Activated CD8-positive, alpha-beta T cell treated with anti-CD3 and anti-CD28 coated beads, Interleukin-2, amount 10 ng/mL, durations not matched to agents 7 days and 5 days (primary cell): ENCODE data around the gene SIVA1. TPM values are rescaled to one million over a fixed set of nuclear protein-coding genes. Genes with fewer than 3 reads are reported as not detected.

Experiments used
- ATAC-seq: fragments of 150-1000 bp; cut with Tn5 transposase; one replicate; pipeline ENCODE4 v1.10.0; 2021; ENCODE audit warnings: moderate library complexity
- CTCF ChIA-PET: fragments of 350-600 bp; sonication (Branson Sonifier 250); formaldehyde crosslinking; loops from one replicate; lab custom pipeline; 2021; ENCODE audit warnings: antibody characterized with exemption; lab: Charles Lee
- POLR2A ChIA-PET: fragments of 350-600 bp; sonication (Branson Sonifier 250); formaldehyde crosslinking; loops from one replicate; lab custom pipeline; 2021; ENCODE audit warnings: antibody characterized with exemption; lab: Charles Lee
- DNase-seq: peaks from one replicate; pipeline ENCODE4 v3.0.0-alpha.2; 2020
- H3K27ac Mint-ChIP-seq: one replicate; pipeline ENCODE4 v1.8.0; 2021; ENCODE audit warnings: mild to moderate bottlenecking, mixed read lengths
- H3K27me3 Mint-ChIP-seq: one replicate; pipeline ENCODE4 v1.8.0; 2021; ENCODE audit warnings: low read depth, mixed read lengths
- H3K36me3 Mint-ChIP-seq: one replicate; pipeline ENCODE4 v1.8.0; 2021; ENCODE audit warnings: low read depth, mixed read lengths
- H3K4me1 Mint-ChIP-seq: one replicate; pipeline ENCODE4 v1.8.0; 2021; ENCODE audit warnings: low read depth, mixed read lengths
- H3K4me3 Mint-ChIP-seq: one replicate; pipeline ENCODE4 v1.8.0; 2021; ENCODE audit warnings: mild to moderate bottlenecking, mixed read lengths
- H3K9me3 Mint-ChIP-seq: one replicate; pipeline ENCODE4 v1.8.0; 2022; ENCODE audit warnings: mixed read lengths; ENCODE audit not compliant: insufficient read depth
- total RNA-seq, 2 experiments: library from RNA; stranded (reverse); gene quantifications; one replicate each; pipeline ENCODE4 v1.2.3, GENCODE V29; 2021

The SIVA1 gene
- total RNA-seq, 2 experiments from 2014 or later: 175 to 186 TPM

- no peak overlapping the region for H3K27ac Mint-ChIP-seq
- H3K9me3 Mint-ChIP-seq: no peaks in the 10 kb centered on the region
- H3K4me1 Mint-ChIP-seq: peaks cover 6% of the 10 kb centered on the region
- ChIA-PET POLR2A (interaction anchor here (1.2 kb wide), 1 partner anchor 31 kb away, joined by 3 read pairs; the partner anchor contains the start of gene ZBTB42), CTCF (interaction anchor here (0.9 to 6.6 kb wide), 8 partner anchors 11 to 57 kb away, joined by 3 to 78 read pairs (median 6); partner anchors contain the start of gene ADSS1)
- no peak for ATAC-seq
- DNase-seq: no peak
- H3K36me3 Mint-ChIP-seq: peaks cover 37% of the 10 kb centered on the region
- no peak overlapping the region for H3K4me3 Mint-ChIP-seq
- no peaks in the 10 kb centered on the region for H3K27me3 Mint-ChIP-seq
Measured at GRCh38 chr14:104770072-104770579, 17.2 kb downstream of the SIVA1 start.

DNA sequence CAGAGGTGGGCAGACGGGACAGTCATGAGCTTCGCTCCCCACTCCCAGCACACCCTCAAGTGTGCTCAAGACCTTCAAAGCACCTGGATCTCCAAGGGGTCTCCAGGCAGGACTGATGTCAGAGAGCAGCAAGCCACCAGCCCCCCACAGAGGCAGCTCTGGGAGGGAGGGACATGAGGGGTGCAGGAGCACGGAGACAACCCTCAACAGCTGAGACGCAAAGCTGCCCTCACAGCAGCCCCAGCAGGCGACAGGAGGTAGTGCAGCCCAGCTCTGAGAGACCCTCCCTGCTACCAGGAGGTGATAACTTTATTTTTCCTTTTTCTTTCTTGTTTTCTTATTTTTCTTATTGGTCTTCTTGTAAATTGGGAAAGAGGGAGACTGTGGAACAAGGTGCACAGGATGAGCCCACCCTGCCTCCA, 17.9 kb downstream of the SIVA1 start:
- Mint-ChIP-seq H3K27ac (no peak overlapping the region), H3K4me3 (no peak overlapping the region), H3K36me3 (peaks cover 39% of the 10 kb centered on the region), H3K27me3 (no peaks in the 10 kb centered on the region), H3K4me1 (peaks cover 6% of the 10 kb centered on the region), H3K9me3 (no peaks in the 10 kb centered on the region)
- ChIA-PET POLR2A (interaction anchor here (1.2 kb wide), 1 partner anchor 30 kb away, joined by 3 read pairs; the partner anchor contains the start of gene ZBTB42), CTCF (interaction anchor here (0.8 to 6.6 kb wide), 8 partner anchors 10 to 56 kb away, joined by 3 to 78 read pairs (median 4); partner anchors contain the start of genes ADSS1 and SIVA1)
- peak; percentile 45 for DNase-seq
- ATAC-seq: no peak

- ChIA-PET POLR2A (no interaction called here), CTCF (interaction anchor here (0.8 to 6.6 kb wide), 5 partner anchors 10 to 56 kb away, joined by 3 to 78 read pairs (median 6); partner anchors contain the start of gene SIVA1)
- H3K4me3 Mint-ChIP-seq: no peak overlapping the region
- no peaks in the 10 kb centered on the region for H3K27me3 Mint-ChIP-seq
- H3K4me1 Mint-ChIP-seq: peaks cover 6% of the 10 kb centered on the region
- no peaks in the 10 kb centered on the region for H3K9me3 Mint-ChIP-seq
- peaks cover 44% of the 10 kb centered on the region for H3K36me3 Mint-ChIP-seq
- H3K27ac Mint-ChIP-seq: no peak overlapping the region
- DNase-seq (no peak), ATAC-seq (no peak)
Measured at GRCh38 chr14:104771374-104771773, 18.4 kb downstream of the SIVA1 start.

DNA sequence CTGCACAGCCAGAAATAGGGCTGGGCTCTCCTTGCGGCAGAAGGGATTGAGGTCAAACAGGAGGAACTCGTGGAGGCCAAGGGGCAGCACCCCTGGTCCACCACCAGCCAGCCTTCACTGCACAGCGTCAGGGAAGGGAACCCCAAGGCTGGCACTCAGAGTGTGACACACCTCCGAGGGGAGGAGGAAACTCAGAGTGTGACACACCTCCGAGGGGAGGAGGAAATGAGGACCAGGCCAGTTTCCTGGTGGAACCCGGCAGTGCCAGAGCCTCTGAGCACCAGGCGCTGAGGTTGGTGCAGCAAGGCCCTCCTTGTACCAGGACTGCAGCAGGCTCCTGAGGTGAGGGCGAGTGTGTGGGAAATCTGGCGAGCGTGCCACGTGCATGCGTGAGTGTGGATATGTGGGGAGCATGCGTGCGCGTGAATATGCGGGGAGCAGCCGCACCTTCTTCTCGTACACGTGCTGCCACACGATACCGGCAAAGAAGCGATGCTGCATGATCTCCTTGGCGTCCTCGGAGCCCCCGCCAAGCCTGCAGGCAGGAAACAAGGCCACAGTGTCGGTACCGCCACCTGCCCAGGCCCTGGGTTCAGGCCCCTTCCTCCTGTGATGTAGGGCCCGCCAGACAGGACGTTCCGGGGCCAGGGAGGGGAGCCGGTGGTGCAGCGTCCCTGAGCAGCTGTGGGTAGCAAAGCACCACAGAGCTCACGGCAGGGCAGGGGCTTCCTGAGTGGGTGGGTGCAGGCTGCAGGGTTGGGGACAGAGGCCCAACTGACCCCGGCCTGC, 19.2 kb downstream of the SIVA1 start:
- ATAC-seq: no peak
- Mint-ChIP-seq H3K4me1 (peaks cover 3% of the 10 kb centered on the region), H3K27ac (no peak overlapping the region), H3K9me3 (no peaks in the 10 kb centered on the region), H3K4me3 (no peak overlapping the region), H3K36me3 (peaks cover 51% of the 10 kb centered on the region), H3K27me3 (no peaks in the 10 kb centered on the region)
- no peak for DNase-seq
- POLR2A ChIA-PET: no interaction called here
- CTCF ChIA-PET: interaction anchor here (1.0 to 6.6 kb wide), 2 partner anchors 54 to 55 kb away, joined by 4 to 78 read pairs; no protein-coding TSS in a partner anchor

GRCh38 chr14:104772707-104773504, 20.0 kb downstream of the SIVA1 start:
- Mint-ChIP-seq H3K27ac (no peak overlapping the region), H3K4me3 (no peak overlapping the region), H3K36me3 (peaks cover 55% of the 10 kb centered on the region), H3K9me3 (no peaks in the 10 kb centered on the region), H3K27me3 (no peaks in the 10 kb centered on the region), H3K4me1 (peaks cover 3% of the 10 kb centered on the region)
- no peak for DNase-seq
- ChIA-PET CTCF (interaction anchor here (1.0 kb wide), 1 partner anchor 53 kb away, joined by 4 read pairs; no protein-coding TSS in a partner anchor), POLR2A (no interaction called here)
- no peak for ATAC-seq

DNA sequence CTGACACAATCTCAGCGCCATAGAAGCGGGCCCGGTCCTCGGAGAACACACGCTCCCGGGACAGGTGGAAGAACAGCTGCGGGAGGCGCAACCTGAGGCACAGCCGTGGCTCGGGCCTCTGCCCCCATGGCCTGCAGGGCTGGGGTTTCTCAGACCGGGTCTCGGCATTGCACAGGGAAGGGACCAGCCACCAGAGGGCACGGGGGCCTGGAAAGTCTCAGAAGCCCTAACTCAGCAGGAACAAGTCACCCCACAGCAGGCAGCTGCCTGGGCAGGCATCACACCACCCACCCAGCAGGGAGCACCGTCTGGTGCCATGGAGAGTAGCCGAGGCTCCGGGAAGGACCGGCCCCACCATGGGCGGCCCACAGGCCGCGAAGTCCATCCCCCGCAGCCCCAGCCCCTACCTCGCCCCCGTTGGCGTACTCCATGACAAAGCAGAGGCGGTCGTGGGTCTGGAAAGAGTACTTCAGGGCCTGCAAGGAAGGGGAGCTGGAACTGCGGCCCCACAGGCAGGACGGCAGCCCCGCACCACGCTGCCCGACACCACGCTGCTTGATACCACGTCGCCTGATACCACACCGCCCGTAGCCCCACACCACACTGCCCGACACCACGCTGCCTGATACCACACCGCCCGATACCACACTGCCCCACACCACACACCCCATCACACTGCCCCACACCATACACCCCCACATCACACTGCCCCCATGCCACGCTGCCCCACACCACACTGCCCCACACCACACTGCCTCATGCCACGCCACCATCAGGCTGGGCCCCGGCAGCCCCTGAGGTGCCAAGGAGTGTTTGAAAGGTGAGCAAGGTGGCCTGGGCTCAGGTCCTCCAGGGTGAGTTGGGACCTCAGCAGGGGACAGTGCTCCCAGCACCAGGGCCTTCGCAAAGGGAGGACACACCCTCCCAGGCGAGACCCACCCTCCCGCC, 20.8 kb downstream of the SIVA1 start:
- Mint-ChIP-seq H3K27me3 (no peaks in the 10 kb centered on the region), H3K36me3 (peaks cover 57% of the 10 kb centered on the region), H3K27ac (no peak overlapping the region), H3K4me1 (peaks cover 1% of the 10 kb centered on the region), H3K4me3 (no peak overlapping the region), H3K9me3 (no peaks in the 10 kb centered on the region)
- ChIA-PET CTCF (no interaction called here), POLR2A (no interaction called here)
- ATAC-seq: no peak
- DNase-seq: no peak

DNA sequence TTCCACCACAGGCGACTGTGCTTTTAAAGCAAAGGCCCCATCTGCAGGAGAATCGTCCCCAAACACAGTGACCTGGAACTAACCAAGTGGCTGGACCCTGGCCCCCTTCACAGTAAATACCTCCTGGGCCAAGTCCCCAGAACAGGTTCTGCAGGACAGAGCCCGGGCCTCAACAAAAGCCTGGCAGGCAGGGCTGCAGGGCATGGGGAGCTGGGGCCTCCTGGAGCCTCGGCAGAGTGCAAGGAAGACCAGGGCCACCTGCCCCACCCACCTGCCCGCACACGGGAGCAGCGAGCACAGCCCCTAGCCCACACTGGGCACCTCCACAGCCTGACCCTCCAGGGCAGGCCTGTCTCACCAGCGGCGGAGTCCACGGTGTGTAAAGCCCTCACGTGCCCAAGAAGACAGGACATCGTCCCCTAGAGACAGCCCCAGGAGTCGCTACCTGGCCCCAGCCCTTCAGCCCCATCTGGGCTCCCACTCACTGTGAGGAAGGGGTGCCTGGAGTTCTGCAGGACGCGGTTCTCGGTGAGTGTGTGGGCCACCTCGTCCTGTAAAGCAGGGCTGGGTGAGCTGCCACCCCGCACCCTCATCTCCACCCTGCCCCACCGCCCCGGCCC, 21.6 kb downstream of the SIVA1 start:
- Mint-ChIP-seq H3K27me3 (no peaks in the 10 kb centered on the region), H3K4me3 (no peak overlapping the region), H3K4me1 (no peaks in the 10 kb centered on the region), H3K36me3 (peaks cover 55% of the 10 kb centered on the region), H3K27ac (no peak overlapping the region), H3K9me3 (no peaks in the 10 kb centered on the region)
- ATAC-seq (no peak), DNase-seq (no peak)
- ChIA-PET CTCF (no interaction called here), POLR2A (no interaction called here)

DNA sequence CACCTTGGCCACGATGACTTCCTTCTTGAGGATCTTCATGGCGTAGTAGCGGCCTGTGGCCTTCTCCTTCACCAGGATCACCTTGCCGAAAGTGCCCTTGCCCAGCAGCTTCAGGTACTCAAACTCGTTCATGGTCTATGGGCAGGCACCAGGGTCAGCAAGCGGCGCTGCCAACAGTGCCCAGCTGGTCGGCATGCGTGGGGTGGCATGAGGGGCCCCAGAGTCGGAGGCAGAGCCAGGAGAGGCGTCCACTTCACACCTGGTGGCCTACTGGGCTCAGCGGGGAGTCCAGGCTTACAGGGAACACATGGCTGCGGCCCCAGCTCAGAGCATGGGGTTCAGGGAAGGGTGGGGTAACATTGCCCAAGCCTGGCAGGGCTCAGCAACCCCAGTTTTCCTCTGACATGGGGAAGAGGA, 22.1 kb downstream of the SIVA1 start:
- DNase-seq (no peak), ATAC-seq (no peak)
- no peak overlapping the region for H3K27ac Mint-ChIP-seq
- H3K36me3 Mint-ChIP-seq: peaks cover 52% of the 10 kb centered on the region
- ChIA-PET CTCF (no interaction called here), POLR2A (no interaction called here)
- no peak overlapping the region for H3K4me3 Mint-ChIP-seq
- no peaks in the 10 kb centered on the region for H3K9me3 Mint-ChIP-seq
- no peaks in the 10 kb centered on the region for H3K27me3 Mint-ChIP-seq
- H3K4me1 Mint-ChIP-seq: no peaks in the 10 kb centered on the region

- no peaks in the 10 kb centered on the region for H3K27me3 Mint-ChIP-seq
- no peaks in the 10 kb centered on the region for H3K4me1 Mint-ChIP-seq
- CTCF ChIA-PET: no interaction called here
- ATAC-seq (no peak), DNase-seq (no peak)
- no peak overlapping the region for H3K4me3 Mint-ChIP-seq
- H3K27ac Mint-ChIP-seq: no peak overlapping the region
- POLR2A ChIA-PET: interaction anchor here (0.6 kb wide), 1 partner anchor 584 kb away, joined by 3 read pairs; no protein-coding TSS in a partner anchor
- peaks cover 39% of the 10 kb centered on the region for H3K36me3 Mint-ChIP-seq
- H3K9me3 Mint-ChIP-seq: no peaks in the 10 kb centered on the region
Measured at GRCh38 chr14:104776481-104776880, 23.5 kb downstream of the SIVA1 start.

DNA sequence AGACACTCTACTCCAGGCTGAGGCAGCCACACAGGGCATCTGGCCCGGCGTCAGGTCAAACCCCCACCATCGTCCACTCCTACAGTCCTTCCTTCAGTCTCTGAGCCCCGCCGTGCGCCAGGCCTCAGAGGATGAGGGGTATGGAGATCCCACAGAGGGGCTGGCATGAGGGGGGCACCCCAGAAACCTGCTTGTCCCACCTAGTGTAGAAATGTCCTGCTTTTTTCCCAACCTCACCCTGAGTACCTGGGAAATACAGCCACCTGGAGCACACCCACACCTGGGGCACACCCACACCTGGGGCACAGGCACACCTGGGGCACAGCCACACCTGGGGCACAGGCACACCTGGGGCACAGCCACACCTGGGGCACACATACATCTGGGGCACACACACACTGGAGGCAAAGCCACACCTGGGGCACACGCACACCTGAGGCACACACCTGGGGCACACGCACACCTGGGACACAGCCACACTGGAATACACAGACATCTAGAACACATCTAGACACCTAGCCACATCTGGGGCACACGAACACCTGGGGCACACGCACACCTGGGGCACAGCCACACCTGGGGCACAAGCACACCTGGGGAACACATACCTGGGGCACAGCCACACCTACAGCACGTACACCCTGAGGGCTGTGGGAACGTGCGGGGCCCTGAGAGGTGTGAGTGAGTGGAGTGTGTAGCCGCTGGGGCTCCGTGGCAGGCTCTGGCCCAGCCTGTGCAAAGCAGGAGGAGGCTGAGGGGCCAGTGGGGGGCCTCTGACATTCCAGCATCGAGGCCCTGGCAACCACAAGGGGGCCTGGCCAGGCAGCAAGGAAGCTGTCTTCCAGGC, 24.2 kb downstream of the SIVA1 start:
- peaks cover 32% of the 10 kb centered on the region for H3K36me3 Mint-ChIP-seq
- H3K9me3 Mint-ChIP-seq: no peaks in the 10 kb centered on the region
- no peaks in the 10 kb centered on the region for H3K4me1 Mint-ChIP-seq
- POLR2A ChIA-PET: interaction anchor here (0.6 kb wide), 2 partner anchors 49 to 583 kb away, joined by 3 read pairs; no protein-coding TSS in a partner anchor
- CTCF ChIA-PET: no interaction called here
- no peak for ATAC-seq
- H3K4me3 Mint-ChIP-seq: no peak overlapping the region
- no peak for DNase-seq
- no peaks in the 10 kb centered on the region for H3K27me3 Mint-ChIP-seq
- no peak overlapping the region for H3K27ac Mint-ChIP-seq
